ENCODE data around the gene C13orf42. TPM values are rescaled to one million over a fixed set of nuclear protein-coding genes. Genes with fewer than 3 reads are reported as not detected.
"Not testable (repeated sequence)": the region's sequence is repeated elsewhere in the genome, so short reads cannot be mapped to it uniquely, and the experiment has no call there.

The C13orf42 gene
- total and polyA plus RNA-seq, 10 of the 15 experiments (the other 5 are each of a cell fraction or from before 2014, with no cell fraction given): not detected

DNA sequence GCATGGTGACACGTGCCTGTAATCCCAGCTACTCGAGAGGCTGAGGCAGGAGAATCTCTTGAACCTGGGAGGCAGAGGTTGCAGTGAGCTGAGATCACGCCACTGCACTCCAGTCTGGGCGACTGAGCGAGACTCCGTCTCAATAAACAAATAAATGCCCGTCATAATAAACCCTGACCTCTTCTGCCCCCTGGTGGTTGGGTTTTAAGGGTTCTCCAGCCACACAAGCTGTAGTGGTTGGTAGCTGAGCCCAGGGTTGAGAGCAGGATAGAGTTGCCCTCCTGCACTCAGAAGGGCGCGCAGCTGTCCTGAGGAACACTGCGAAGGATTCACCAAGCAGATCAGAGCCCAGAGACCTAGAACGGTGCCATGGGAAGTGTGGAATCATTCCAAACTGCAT lies 9.8 kb upstream of the C13orf42 start:
- intact Hi-C loops (cut with micrococcal nuclease; ENCODE audit: unreplicated experiment): not testable (repeated sequence)

DNA sequence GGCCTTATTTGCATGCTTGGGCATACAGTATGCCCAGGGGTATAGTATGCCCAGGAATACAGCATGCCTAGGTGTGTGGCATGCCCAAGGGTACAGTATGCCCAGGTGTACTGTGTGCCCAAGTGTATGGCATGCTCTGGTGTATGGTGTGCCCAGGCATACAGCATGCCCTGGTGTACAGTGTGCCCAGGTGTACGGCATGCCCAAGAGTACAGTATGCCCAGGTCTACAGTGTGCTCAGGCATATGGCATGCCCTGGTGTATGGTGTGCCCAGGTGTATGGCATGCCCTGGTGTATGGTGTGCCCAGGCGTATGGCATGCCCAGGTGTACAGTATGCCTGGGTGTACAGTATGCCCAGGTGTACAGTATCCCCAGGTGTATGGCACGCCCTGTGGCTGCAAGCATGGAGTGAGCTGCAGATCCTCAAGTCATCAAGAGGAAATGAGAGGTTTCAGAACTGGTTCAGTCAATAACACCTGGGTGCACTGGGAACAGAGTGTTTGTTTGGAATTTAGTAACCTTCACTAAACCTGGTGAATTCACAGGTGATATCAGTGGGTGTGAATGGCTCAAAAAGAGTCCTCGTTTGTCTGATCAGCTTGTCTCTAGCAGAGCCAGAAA lies 7.8 kb upstream of the C13orf42 start:
- Histone ChIP-seq H3K9me3 (replicated peaks; ENCODE audit: control insufficient read depth, insufficient read depth, low read length) (no peaks in the 10 kb centered on the region), H3K27ac (ENCODE audit: control insufficient read depth, insufficient read depth) (no peak overlapping the region), H3K4me3 (no peak overlapping the region), H3K4me2 (ENCODE audit: control insufficient read depth, insufficient read depth) (no peak overlapping the region), H3K36me3 (ENCODE audit: control insufficient read depth in 2 of 2, insufficient read depth in 2 of 2, low read length in 1 of 2) (no peaks in the 10 kb centered on the region), H3K9ac (ENCODE audit: control insufficient read depth, insufficient read depth, low read length) (no peak overlapping the region), H2AFZ (ENCODE audit: control insufficient read depth, low read depth, low read length) (no peak overlapping the region), H3K27me3 (replicated peaks in 1 of 2; ENCODE audit: control insufficient read depth in 2 of 2, insufficient read depth in 2 of 2, low read length in 1 of 2) (no peaks in the 10 kb centered on the region; a peak in 1 of 4 replicates), H4K20me1 (ENCODE audit: control insufficient read depth, insufficient read depth) (no peaks in the 10 kb centered on the region), H3K79me2 (ENCODE audit: control insufficient read depth, insufficient read depth, low read length) (no peaks in the 10 kb centered on the region), H3K4me1 (ENCODE audit: control insufficient read depth, insufficient read depth, low read length) (no peaks in the 10 kb centered on the region)
- DNase-seq (ENCODE audit: low read depth, low spot score) (no peak), ATAC-seq (no peak), FAIRE-seq (no peak)
- WGBS (ENCODE audit: insufficient coverage, insufficient replicate concordance, low lambda C conversion rate, missing lambda C conversion rate): 33% methylated on average over 4 of the region's 4 CpGs
- POLR2A ChIA-PET: no interaction called here
- intact Hi-C loops (cut with micrococcal nuclease; ENCODE audit: unreplicated experiment) (no loop called here), in situ Hi-C loops (cut with MboI) (no loop called here)
- no peak for TF ChIP-seq ZSCAN29 (IDR thresholded peaks at IDR 0.05)
- no peak for TF ChIP-seq DPF2 (IDR thresholded peaks at IDR 0.05)
- no peak for TF ChIP-seq MEF2A (IDR thresholded peaks at IDR 0.05; ENCODE audit: insufficient read depth, low read depth, low read length)
- TF ChIP-seq, protein P1, sequence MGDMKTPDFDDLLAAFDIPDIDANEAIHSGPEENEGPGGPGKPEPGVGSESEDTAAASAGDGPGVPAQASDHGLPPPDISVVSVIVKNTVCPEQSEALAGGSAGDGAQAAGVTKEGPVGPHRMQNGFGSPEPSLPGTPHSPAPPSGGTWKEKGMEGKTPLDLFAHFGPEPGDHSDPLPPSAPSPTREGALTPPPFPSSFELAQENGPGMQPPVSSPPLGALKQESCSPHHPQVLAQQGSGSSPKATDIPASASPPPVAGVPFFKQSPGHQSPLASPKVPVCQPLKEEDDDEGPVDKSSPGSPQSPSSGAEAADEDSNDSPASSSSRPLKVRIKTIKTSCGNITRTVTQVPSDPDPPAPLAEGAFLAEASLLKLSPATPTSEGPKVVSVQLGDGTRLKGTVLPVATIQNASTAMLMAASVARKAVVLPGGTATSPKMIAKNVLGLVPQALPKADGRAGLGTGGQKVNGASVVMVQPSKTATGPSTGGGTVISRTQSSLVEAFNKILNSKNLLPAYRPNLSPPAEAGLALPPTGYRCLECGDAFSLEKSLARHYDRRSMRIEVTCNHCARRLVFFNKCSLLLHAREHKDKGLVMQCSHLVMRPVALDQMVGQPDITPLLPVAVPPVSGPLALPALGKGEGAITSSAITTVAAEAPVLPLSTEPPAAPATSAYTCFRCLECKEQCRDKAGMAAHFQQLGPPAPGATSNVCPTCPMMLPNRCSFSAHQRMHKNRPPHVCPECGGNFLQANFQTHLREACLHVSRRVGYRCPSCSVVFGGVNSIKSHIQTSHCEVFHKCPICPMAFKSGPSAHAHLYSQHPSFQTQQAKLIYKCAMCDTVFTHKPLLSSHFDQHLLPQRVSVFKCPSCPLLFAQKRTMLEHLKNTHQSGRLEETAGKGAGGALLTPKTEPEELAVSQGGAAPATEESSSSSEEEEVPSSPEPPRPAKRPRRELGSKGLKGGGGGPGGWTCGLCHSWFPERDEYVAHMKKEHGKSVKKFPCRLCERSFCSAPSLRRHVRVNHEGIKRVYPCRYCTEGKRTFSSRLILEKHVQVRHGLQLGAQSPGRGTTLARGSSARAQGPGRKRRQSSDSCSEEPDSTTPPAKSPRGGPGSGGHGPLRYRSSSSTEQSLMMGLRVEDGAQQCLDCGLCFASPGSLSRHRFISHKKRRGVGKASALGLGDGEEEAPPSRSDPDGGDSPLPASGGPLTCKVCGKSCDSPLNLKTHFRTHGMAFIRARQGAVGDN (IDR thresholded peaks at IDR 0.05): no peak
- RAD21 ChIA-PET (ENCODE audit: unreplicated experiment): no interaction called here
- BruUV-seq (replicated peaks): no TSS peak
- SMC1A ChIA-PET (ENCODE audit: uncharacterized antibody, unreplicated experiment): no interaction called here
- CTCF ChIA-PET: no interaction called here

More for the DNA sequence above, 9.8 kb upstream of the C13orf42 start:
- TF ChIP-seq, protein P2, sequence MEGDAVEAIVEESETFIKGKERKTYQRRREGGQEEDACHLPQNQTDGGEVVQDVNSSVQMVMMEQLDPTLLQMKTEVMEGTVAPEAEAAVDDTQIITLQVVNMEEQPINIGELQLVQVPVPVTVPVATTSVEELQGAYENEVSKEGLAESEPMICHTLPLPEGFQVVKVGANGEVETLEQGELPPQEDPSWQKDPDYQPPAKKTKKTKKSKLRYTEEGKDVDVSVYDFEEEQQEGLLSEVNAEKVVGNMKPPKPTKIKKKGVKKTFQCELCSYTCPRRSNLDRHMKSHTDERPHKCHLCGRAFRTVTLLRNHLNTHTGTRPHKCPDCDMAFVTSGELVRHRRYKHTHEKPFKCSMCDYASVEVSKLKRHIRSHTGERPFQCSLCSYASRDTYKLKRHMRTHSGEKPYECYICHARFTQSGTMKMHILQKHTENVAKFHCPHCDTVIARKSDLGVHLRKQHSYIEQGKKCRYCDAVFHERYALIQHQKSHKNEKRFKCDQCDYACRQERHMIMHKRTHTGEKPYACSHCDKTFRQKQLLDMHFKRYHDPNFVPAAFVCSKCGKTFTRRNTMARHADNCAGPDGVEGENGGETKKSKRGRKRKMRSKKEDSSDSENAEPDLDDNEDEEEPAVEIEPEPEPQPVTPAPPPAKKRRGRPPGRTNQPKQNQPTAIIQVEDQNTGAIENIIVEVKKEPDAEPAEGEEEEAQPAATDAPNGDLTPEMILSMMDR (IDR thresholded peaks at IDR 0.05 in 2 of 3, conservative IDR thresholded peaks at IDR 0.05 in 1 of 3; ENCODE audit: control insufficient read depth in 2 of 3, extremely low read depth in 1 of 3, insufficient read depth in 1 of 3, low read depth in 3 of 3, low read length in 3 of 3): peak; percentile 18 to 48 (median 22); a peak in 2 of 6 replicates
- RAD21 ChIA-PET (ENCODE audit: unreplicated experiment); H3K27ac ChIP-seq (ENCODE audit: control insufficient read depth, insufficient read depth); H3K79me2 ChIP-seq (ENCODE audit: control insufficient read depth, insufficient read depth, low read length); BruUV-seq (replicated peaks); H3K27me3 ChIP-seq (replicated peaks in 1 of 2; ENCODE audit: control insufficient read depth in 2 of 2, insufficient read depth in 2 of 2, low read length in 1 of 2); H2AFZ ChIP-seq (ENCODE audit: control insufficient read depth, low read depth, low read length); H3K4me2 ChIP-seq (ENCODE audit: control insufficient read depth, insufficient read depth); H4K20me1 ChIP-seq (ENCODE audit: control insufficient read depth, insufficient read depth); DNase-seq (ENCODE audit: low read depth, low spot score); H3K36me3 ChIP-seq (ENCODE audit: control insufficient read depth in 2 of 2, insufficient read depth in 2 of 2, low read length in 1 of 2); H3K9me3 ChIP-seq (replicated peaks; ENCODE audit: control insufficient read depth, insufficient read depth, low read length); FAIRE-seq; H3K4me3 ChIP-seq; H3K4me1 ChIP-seq (ENCODE audit: control insufficient read depth, insufficient read depth, low read length); H3K9ac ChIP-seq (ENCODE audit: control insufficient read depth, insufficient read depth, low read length); SMC1A ChIA-PET (ENCODE audit: uncharacterized antibody, unreplicated experiment): not testable (repeated sequence)
- POLR2A ChIA-PET: interaction anchor here (0.6 kb wide), 1 partner anchor 173 kb away, joined by 8 read pairs; no protein-coding TSS in a partner anchor
- CTCF ChIA-PET: interaction anchor here (0.8 to 1.6 kb wide), 7 partner anchors 9 to 1543 kb away, joined by 3 to 8 read pairs (median 3); partner anchors contain the start of gene C13orf42
- WGBS (ENCODE audit: insufficient coverage, insufficient replicate concordance, low lambda C conversion rate, missing lambda C conversion rate): 42% methylated on average over 11 of the region's 11 CpGs
- in situ Hi-C loops (cut with MboI): loop anchor here (5.0 kb wide), 1 partner anchor 676 kb away; no protein-coding TSS in a partner anchor
- ATAC-seq: peak; percentile 31

Measured in GM12878 (cell line).